HEK293 (cell line): ENCODE data around the gene PTGIS.

ENCODE experiments used
- CTCF ChIA-PET: fragments of 350-600 bp; formaldehyde crosslinking; extraction: SDS; loops from one replicate; lab custom pipeline; 2021; ENCODE audit warnings: antibody characterized with exemption; lab: Yijun Ruan, JAX
- POLR2A ChIA-PET: fragments of 300-600 bp; formaldehyde crosslinking; extraction: SDS; loops from one replicate; lab custom pipeline; 2020; ENCODE audit warnings: antibody characterized with exemption, inconsistent platforms; lab: Yijun Ruan, JAX
- H3K27ac ChIP-seq: fragments of 200-500 bp; sonication (Bioruptor generic); 2 replicates; pipeline ENCODE4 v1.5.1; 2014; ENCODE audit warnings: low read depth, low read length, control low read depth, inconsistent platforms; ENCODE audit errors: extremely low read depth
- H3K36me3 ChIP-seq, 2 experiments: fragments of 200-500 bp in 1 of 2; sonication (Bioruptor generic) in 1 of 2; 1 replicate in 1 of 2; 2 replicates in 1 of 2; pipeline ENCODE4 v1.5.1; 2014 to 2017; ENCODE audit warnings: inconsistent platforms in 2 of 2, low read length in 2 of 2; ENCODE audit not compliant: control insufficient read depth in 2 of 2, insufficient read depth in 1 of 2
- H3K4me1 ChIP-seq: fragments of 200-500 bp; sonication (Bioruptor generic); 2 replicates; pipeline ENCODE4 v1.5.1; 2014; ENCODE audit warnings: mild to moderate bottlenecking, low read length, inconsistent platforms; ENCODE audit not compliant: control insufficient read depth, insufficient read depth
- H3K4me3 ChIP-seq: 2 replicates; pipeline ENCODE4 v1.5.1; 2011; ENCODE audit warnings: low read depth, mild to moderate bottlenecking, control low read depth, low read length, moderate library complexity
- H3K9me3 ChIP-seq: fragments of 200-500 bp; sonication (Bioruptor generic); 2 replicates; pipeline ENCODE4 v1.5.1; 2014; ENCODE audit warnings: low read depth, low read length, inconsistent platforms; ENCODE audit not compliant: control insufficient read depth, insufficient read depth
- BCL11B ChIP-seq: fragments of 450-650 bp; formaldehyde crosslinking; IDR thresholded peaks from 2 replicates; pipeline ENCODE4 v1.5.1; 2016; ENCODE audit warnings: low read depth, missing biosample characterization, missing genetic modification characterization
- FEZF1 ChIP-seq: fragments of 450-650 bp; formaldehyde crosslinking; IDR thresholded peaks from 2 replicates; pipeline ENCODE4 v1.5.1; 2016; ENCODE audit warnings: missing biosample characterization, missing genetic modification characterization
- MEIS1 ChIP-seq: sonication (generic); formaldehyde crosslinking; IDR thresholded peaks from 2 replicates; pipeline ENCODE4 v1.8.1; 2022; ENCODE audit warnings: missing genetic modification reagents, mild to moderate bottlenecking, borderline replicate concordance
- OVOL3 ChIP-seq: fragments of 450-650 bp; formaldehyde crosslinking; IDR thresholded peaks from 2 replicates; pipeline ENCODE4 v1.5.1; 2016; ENCODE audit warnings: missing biosample characterization, missing genetic modification characterization
- SCRT1 ChIP-seq: fragments of 450-650 bp; formaldehyde crosslinking; IDR thresholded peaks from 2 replicates; pipeline ENCODE4 v1.5.1; 2016; ENCODE audit warnings: missing biosample characterization, missing genetic modification characterization, borderline replicate concordance
- SP2 ChIP-seq: fragments of 450-650 bp; formaldehyde crosslinking; IDR thresholded peaks from 2 replicates; pipeline ENCODE4 v1.5.1; 2016; ENCODE audit warnings: missing biosample characterization, missing genetic modification characterization
- ZBTB17 ChIP-seq: fragments of 450-650 bp; formaldehyde crosslinking; IDR thresholded peaks from 2 replicates; pipeline ENCODE4 v1.5.1; 2016; ENCODE audit warnings: missing biosample characterization, missing genetic modification characterization
- ZEB2 ChIP-seq: fragments of 450-650 bp; formaldehyde crosslinking; IDR thresholded peaks from 2 replicates; pipeline ENCODE4 v1.5.1; 2016; ENCODE audit warnings: missing biosample characterization, missing genetic modification characterization
- ZNF133 ChIP-seq: fragments of 450-650 bp; formaldehyde crosslinking; IDR thresholded peaks from 2 replicates; pipeline ENCODE4 v1.5.1; 2016; ENCODE audit warnings: missing biosample characterization, missing genetic modification characterization
- ZNF174 ChIP-seq: fragments of 450-650 bp; formaldehyde crosslinking; IDR thresholded peaks from 2 replicates; pipeline ENCODE4 v1.5.0; 2017; ENCODE audit warnings: missing biosample characterization, mild to moderate bottlenecking, missing genetic modification characterization
- ZNF175 ChIP-seq: fragments of 450-650 bp; formaldehyde crosslinking; IDR thresholded peaks from 2 replicates; pipeline ENCODE4 v1.5.1; 2016; ENCODE audit warnings: missing biosample characterization, missing genetic modification characterization
- ZNF184 ChIP-seq: fragments of 450-650 bp; IDR thresholded peaks from 2 replicates; pipeline ENCODE4 v1.5.1; 2018; ENCODE audit warnings: missing biosample characterization, mild to moderate bottlenecking, missing genetic modification characterization
- ZNF302 ChIP-seq: fragments of 450-650 bp; formaldehyde crosslinking; IDR thresholded peaks from 2 replicates; pipeline ENCODE4 v1.5.1; 2016; ENCODE audit warnings: missing biosample characterization, missing genetic modification characterization, low read depth
- ZNF335 ChIP-seq: fragments of 450-650 bp; formaldehyde crosslinking; conservative IDR thresholded peaks from 2 replicates; pipeline ENCODE4 v1.5.1; 2016; ENCODE audit warnings: missing biosample characterization, missing genetic modification characterization
- ZNF354C ChIP-seq: fragments of 450-650 bp; formaldehyde crosslinking; IDR thresholded peaks from 2 replicates; pipeline ENCODE4 v1.5.1; 2016; ENCODE audit warnings: missing biosample characterization, missing genetic modification characterization, low read depth, borderline replicate concordance
- ZNF548 ChIP-seq: fragments of 450-650 bp; formaldehyde crosslinking; IDR thresholded peaks from 2 replicates; pipeline ENCODE4 v1.5.1; 2016; ENCODE audit warnings: missing biosample characterization, missing genetic modification characterization
- ZNF677 ChIP-seq: fragments of 450-650 bp; IDR thresholded peaks from 2 replicates; pipeline ENCODE4 v1.5.0; 2018; ENCODE audit warnings: missing biosample characterization, mild to moderate bottlenecking, missing genetic modification characterization, moderate library complexity
- ZNF768 ChIP-seq: fragments of 450-650 bp; formaldehyde crosslinking; IDR thresholded peaks from 2 replicates; pipeline ENCODE4 v1.5.1; 2018; ENCODE audit warnings: missing biosample characterization, mild to moderate bottlenecking, missing genetic modification characterization
- ZNF837 ChIP-seq: fragments of 450-650 bp; formaldehyde crosslinking; IDR thresholded peaks from 2 replicates; pipeline ENCODE4 v1.5.1; 2016; ENCODE audit warnings: missing biosample characterization, missing genetic modification characterization
- ZSCAN30 ChIP-seq: fragments of 450-650 bp; IDR thresholded peaks from 2 replicates; pipeline ENCODE4 v1.5.1; 2018; ENCODE audit warnings: missing biosample characterization, mild to moderate bottlenecking, missing genetic modification characterization, moderate library complexity
- ZSCAN4 ChIP-seq: fragments of 450-650 bp; formaldehyde crosslinking; IDR thresholded peaks from 2 replicates; pipeline ENCODE4 v1.5.1; 2017; ENCODE audit warnings: missing biosample characterization, missing genetic modification characterization
- TF ChIP-seq, protein P1 (sequence below): fragments of 450-650 bp; formaldehyde crosslinking; IDR thresholded peaks from 2 replicates; pipeline ENCODE4 v1.5.1; 2016; ENCODE audit warnings: missing biosample characterization, missing genetic modification characterization
- TF ChIP-seq, protein P2 (sequence below): fragments of 450-650 bp; formaldehyde crosslinking; IDR thresholded peaks from 2 replicates; pipeline ENCODE4 v1.5.1; 2016; ENCODE audit warnings: missing biosample characterization, missing genetic modification characterization
- TF ChIP-seq, protein P3 (sequence below): fragments of 450-650 bp; formaldehyde crosslinking; conservative IDR thresholded peaks from 2 replicates; pipeline ENCODE4 v1.5.1; 2016; ENCODE audit warnings: low read depth, missing biosample characterization, missing genetic modification characterization

The PTGIS gene

DNA sequence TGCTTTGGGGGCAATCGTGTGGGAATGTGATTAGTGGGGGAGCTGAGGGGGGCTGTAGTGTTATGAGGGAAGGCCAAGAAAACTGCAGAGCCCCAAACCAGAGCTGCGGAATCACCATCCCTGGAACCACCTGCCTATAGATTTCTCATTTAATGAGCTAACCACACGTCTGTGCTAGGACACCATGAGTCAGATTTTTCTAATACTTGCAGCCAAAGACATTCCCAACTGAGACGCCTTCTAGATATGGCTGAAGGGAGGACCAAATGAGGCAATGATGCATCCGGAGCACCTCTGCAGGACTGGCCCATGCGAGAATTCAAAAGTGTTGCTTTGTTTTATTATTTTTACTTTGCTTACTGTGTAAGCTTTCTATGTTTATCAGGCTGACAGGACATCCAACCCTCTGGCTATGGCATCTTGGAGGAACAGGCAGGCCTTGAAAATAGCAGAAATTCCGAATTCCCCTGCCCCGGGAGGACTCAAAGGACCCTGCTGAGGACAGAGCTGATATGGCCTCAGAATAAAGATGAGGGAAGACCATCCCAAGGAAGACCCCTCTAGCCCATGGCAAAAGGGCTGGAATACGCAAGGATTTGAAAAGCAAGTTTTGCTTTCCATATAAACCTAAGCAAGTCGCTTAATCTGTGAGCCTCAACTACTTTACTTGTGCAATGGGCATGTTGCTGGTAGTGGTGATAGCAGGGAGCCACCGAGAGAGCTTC, 3.1 kb upstream of the PTGIS start (continued):
- TF ChIP-seq MEIS1 (CRISPR knock-in tag) = no peak
- TF ChIP-seq ZNF302 (tag by site-specific recombination) = no peak
- no peak for TF ChIP-seq OVOL3 (tag by site-specific recombination)
- TF ChIP-seq ZNF837 (tag by site-specific recombination) = no peak
- TF ChIP-seq ZSCAN4 (tag by site-specific recombination) = no peak
- TF ChIP-seq ZNF677 = no peak
- no peak for TF ChIP-seq ZNF133 (tag by site-specific recombination)
- TF ChIP-seq, protein P1, sequence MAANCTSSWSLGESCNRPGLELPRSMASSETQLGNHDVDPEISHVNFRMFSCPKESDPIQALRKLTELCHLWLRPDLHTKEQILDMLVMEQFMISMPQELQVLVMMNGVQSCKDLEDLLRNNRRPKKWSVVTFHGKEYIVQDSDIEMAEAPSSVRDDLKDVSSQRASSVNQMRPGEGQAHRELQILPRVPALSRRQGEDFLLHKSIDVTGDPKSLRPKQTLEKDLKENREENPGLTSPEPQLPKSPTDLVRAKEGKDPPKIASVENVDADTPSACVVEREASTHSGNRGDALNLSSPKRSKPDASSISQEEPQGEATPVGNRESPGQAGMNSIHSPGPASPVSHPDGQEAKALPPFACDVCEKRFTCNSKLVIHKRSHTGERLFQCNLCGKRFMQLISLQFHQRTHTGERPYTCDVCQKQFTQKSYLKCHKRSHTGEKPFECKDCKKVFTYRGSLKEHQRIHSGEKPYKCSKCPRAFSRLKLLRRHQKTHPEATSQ (tag by site-specific recombination) = no peak
- TF ChIP-seq, protein P2, sequence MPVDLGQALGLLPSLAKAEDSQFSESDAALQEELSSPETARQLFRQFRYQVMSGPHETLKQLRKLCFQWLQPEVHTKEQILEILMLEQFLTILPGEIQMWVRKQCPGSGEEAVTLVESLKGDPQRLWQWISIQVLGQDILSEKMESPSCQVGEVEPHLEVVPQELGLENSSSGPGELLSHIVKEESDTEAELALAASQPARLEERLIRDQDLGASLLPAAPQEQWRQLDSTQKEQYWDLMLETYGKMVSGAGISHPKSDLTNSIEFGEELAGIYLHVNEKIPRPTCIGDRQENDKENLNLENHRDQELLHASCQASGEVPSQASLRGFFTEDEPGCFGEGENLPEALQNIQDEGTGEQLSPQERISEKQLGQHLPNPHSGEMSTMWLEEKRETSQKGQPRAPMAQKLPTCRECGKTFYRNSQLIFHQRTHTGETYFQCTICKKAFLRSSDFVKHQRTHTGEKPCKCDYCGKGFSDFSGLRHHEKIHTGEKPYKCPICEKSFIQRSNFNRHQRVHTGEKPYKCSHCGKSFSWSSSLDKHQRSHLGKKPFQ (tag by site-specific recombination) = no peak
- TF ChIP-seq, all 188 proteins: peak for 0

DNA sequence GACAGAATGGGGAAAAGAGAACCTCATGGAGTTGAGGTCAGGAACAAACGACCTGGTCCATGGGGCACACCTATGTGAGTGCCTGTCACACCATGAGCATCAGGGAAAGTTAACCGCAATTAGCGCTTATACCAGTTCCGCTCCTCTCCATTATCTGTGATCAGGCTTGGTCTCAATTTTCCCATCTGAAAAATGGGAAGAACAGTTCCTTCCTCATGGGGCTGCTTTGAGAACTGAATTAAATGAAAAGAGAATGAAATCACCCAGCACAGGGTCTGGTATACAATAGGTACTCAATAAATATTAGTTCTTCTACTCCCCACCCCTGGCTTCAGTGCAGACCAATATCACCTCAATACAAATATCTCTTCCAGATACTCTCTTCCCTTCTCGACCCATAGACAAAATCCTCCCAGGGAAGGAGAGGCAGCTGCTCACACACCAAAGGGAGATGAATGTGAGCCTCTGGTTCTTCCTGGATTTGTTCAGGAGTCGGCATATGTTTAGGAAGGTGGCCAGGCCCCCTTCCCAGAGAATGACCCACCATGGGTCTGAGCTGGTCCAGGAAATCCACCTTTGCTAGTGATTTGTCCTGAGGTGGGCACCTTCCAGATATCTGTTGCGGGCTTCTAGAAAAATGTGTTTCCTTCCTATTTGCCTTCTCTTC, 2.4 kb upstream of the PTGIS start:
- no peak for TF ChIP-seq ZNF184 (tag by site-specific recombination)
- TF ChIP-seq ZNF768 = no peak
- TF ChIP-seq ZSCAN30 (tag by site-specific recombination) = no peak
- TF ChIP-seq ZNF354C (tag by site-specific recombination) = no peak
- TF ChIP-seq BCL11B (tag by site-specific recombination) = no peak
- no peak for TF ChIP-seq ZEB2 (tag by site-specific recombination)
- TF ChIP-seq ZNF837 (tag by site-specific recombination) = no peak
- TF ChIP-seq, protein P3, sequence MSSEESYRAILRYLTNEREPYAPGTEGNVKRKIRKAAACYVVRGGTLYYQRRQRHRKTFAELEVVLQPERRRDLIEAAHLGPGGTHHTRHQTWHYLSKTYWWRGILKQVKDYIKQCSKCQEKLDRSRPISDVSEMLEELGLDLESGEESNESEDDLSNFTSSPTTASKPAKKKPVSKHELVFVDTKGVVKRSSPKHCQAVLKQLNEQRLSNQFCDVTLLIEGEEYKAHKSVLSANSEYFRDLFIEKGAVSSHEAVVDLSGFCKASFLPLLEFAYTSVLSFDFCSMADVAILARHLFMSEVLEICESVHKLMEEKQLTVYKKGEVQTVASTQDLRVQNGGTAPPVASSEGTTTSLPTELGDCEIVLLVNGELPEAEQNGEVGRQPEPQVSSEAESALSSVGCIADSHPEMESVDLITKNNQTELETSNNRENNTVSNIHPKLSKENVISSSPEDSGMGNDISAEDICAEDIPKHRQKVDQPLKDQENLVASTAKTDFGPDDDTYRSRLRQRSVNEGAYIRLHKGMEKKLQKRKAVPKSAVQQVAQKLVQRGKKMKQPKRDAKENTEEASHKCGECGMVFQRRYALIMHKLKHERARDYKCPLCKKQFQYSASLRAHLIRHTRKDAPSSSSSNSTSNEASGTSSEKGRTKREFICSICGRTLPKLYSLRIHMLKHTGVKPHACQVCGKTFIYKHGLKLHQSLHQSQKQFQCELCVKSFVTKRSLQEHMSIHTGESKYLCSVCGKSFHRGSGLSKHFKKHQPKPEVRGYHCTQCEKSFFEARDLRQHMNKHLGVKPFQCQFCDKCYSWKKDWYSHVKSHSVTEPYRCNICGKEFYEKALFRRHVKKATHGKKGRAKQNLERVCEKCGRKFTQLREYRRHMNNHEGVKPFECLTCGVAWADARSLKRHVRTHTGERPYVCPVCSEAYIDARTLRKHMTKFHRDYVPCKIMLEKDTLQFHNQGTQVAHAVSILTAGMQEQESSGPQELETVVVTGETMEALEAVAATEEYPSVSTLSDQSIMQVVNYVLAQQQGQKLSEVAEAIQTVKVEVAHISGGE (tag by site-specific recombination) = no peak
- TF ChIP-seq ZNF174 (tag by site-specific recombination) = no peak
- TF ChIP-seq SCRT1 = no peak
- TF ChIP-seq ZNF175 (tag by site-specific recombination) = no peak
- TF ChIP-seq SP2 (tag by site-specific recombination) = no peak
- no peak for TF ChIP-seq FEZF1 (tag by site-specific recombination)
- TF ChIP-seq ZNF548 (tag by site-specific recombination) = no peak
- TF ChIP-seq ZBTB17 (tag by site-specific recombination) = no peak
- TF ChIP-seq ZNF335 (tag by site-specific recombination) = no peak
- ChIA-PET CTCF (interaction anchor here (0.5 to 1.3 kb wide), 7 partner anchors 29 to 482 kb away, joined by 3 read pairs; no protein-coding TSS in a partner anchor), POLR2A (no interaction called here)
- Histone ChIP-seq H3K4me3 (no peak overlapping the region), H3K9me3 (no peaks in the 10 kb centered on the region), H3K27ac (no peak overlapping the region), H3K36me3 (no peaks in the 10 kb centered on the region), H3K4me1 (no peaks in the 10 kb centered on the region)
